ENCODE measurements around the gene PLPPR1.

The PLPPR1 gene

DNA sequence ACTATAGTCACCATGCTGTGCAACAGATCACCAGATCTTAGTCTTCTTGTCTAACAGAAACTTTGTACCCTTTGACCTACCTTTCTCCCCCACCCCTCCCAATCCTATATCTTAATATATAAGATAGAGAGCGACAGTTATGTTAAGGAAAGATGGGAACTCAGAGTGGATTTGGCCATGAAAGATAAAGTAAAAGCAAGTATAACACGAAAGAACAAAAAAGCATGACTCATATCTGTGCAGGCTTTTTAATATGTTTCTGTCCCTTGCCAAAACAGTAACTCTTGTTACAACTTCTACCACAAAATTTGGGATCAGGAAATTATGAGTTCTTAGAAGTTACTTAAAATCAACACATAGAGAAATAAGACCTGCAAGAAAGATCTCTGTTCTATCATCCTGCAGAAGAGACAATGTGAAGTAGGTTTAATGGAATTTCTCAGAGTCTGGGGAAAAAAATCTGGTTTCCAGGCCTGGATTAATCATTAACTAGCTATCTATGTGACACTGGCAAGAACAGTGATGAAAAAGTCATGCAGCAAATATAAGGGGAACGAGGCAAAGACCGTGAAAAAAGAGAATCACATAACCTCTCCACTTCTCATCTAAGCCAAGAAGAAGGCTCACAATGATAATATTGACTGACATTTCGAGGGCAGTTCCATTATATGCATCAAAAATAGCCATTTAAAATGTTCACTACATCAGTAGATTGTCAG is 337.7 kb downstream of the PLPPR1 start:
- DNase-seq (ENCODE audit: low read depth), result no peak
- TF ChIP-seq, protein P1, sequence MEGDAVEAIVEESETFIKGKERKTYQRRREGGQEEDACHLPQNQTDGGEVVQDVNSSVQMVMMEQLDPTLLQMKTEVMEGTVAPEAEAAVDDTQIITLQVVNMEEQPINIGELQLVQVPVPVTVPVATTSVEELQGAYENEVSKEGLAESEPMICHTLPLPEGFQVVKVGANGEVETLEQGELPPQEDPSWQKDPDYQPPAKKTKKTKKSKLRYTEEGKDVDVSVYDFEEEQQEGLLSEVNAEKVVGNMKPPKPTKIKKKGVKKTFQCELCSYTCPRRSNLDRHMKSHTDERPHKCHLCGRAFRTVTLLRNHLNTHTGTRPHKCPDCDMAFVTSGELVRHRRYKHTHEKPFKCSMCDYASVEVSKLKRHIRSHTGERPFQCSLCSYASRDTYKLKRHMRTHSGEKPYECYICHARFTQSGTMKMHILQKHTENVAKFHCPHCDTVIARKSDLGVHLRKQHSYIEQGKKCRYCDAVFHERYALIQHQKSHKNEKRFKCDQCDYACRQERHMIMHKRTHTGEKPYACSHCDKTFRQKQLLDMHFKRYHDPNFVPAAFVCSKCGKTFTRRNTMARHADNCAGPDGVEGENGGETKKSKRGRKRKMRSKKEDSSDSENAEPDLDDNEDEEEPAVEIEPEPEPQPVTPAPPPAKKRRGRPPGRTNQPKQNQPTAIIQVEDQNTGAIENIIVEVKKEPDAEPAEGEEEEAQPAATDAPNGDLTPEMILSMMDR (conservative IDR thresholded peaks at IDR 0.05; ENCODE audit: low read depth, low read length), result no peak
- no peak overlapping the region for H3K4me3 ChIP-seq (ENCODE audit: low read length)

DNA sequence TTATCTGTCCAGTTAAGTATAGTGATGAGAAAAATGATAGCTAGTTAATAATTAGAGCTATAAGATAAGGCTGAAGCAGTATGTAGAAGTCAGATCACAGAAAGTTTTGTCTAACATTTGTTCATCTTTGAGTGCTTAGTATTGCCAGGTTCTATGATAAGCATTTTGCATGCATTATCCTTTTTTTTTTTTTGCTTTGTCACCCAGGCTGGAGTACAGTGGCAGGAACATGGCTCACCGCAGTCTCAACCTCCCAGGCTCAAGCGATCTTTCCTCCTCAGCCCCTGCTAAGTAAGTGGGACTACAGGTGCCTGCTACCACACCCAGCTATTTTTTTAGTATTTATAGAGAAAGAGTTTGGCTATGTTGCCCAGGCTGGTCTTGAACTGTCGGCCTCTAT is 338.8 kb downstream of the PLPPR1 start:
- TF ChIP-seq, protein P1 (conservative IDR thresholded peaks at IDR 0.05; ENCODE audit: low read depth, low read length), result no peak
- H3K4me3 ChIP-seq (ENCODE audit: low read length), result no peak overlapping the region
- no peak for DNase-seq (ENCODE audit: low read depth)

DNA sequence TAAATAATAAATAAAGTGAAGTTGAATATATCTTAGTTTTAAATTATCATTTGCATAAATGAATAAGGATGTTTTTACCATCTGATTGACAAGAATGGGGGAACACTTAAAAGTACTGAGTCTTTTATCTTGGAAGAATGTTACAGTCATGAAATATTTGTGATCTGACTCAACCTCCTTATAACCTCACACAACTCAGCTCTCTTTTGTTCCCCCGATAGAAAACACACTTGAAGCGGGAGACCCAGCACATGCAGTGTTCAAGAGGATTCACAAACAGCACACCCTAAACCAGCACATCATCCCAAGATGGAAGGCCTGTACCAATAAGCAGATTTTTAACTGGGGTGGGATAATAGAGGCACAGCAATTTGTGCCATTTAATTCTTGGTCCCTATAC is 340.8 kb downstream of the PLPPR1 start:
- no peak overlapping the region for H3K4me3 ChIP-seq (ENCODE audit: low read length)
- TF ChIP-seq, protein P1 (conservative IDR thresholded peaks at IDR 0.05; ENCODE audit: low read depth, low read length), result no peak
- DNase-seq (ENCODE audit: low read depth), result peak; percentile 10

DNA sequence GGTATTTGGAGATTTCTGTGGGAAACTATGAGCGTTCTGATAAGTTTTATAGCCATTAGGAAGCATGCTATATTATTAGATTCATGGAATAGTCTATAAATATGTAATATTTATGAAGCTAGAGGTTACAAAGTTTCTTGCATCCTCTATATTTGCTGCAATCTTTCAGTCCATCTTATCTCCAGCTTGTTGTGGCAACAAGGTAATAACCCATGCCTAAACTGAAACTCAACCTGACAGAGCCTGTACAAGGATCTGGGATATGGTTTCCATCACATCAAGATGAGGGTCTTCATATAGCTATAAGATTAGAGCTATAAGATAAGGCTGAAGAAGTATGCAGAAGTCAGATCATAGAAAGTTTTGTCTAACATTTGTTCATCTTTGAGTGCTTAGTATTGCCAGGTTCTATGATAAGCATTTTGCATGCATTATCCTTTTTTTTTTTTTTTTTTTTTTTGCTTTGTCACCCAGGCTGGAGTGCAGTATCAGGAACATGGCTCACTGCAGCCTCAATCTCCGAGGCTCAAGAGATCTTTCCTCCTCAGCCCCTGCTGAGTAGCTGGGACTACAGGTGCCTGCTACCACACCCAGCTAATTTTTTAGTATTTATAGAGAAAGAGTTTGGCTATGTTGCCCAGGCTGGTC is 341.5 kb downstream of the PLPPR1 start:
- TF ChIP-seq, protein P1 (conservative IDR thresholded peaks at IDR 0.05; ENCODE audit: low read depth, low read length), result no peak
- no peak for DNase-seq (ENCODE audit: low read depth)
- no peak overlapping the region for H3K4me3 ChIP-seq (ENCODE audit: low read length)

DNA sequence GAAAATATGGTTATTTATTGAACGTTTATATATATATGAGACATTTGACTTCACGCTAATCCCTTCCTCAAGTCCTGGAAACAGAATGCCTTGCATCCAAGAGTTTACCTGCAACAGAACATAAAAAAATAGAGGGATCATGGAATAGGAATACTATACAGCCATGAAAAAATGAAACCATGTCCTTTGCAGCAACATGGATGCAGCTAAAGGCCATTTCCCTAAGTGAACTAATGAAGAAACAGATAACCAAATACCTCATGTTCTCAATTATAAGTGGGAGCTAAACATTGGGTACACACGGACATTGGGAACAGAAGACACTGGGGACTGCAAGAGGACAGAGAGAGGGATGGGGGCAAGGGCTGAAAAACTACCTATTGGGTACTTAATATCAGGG is 343.3 kb downstream of the PLPPR1 start:
- TF ChIP-seq, protein P1 (conservative IDR thresholded peaks at IDR 0.05; ENCODE audit: low read depth, low read length), result no peak
- no peak for DNase-seq (ENCODE audit: low read depth)
- H3K4me3 ChIP-seq (ENCODE audit: low read length), result no peak overlapping the region

DNA sequence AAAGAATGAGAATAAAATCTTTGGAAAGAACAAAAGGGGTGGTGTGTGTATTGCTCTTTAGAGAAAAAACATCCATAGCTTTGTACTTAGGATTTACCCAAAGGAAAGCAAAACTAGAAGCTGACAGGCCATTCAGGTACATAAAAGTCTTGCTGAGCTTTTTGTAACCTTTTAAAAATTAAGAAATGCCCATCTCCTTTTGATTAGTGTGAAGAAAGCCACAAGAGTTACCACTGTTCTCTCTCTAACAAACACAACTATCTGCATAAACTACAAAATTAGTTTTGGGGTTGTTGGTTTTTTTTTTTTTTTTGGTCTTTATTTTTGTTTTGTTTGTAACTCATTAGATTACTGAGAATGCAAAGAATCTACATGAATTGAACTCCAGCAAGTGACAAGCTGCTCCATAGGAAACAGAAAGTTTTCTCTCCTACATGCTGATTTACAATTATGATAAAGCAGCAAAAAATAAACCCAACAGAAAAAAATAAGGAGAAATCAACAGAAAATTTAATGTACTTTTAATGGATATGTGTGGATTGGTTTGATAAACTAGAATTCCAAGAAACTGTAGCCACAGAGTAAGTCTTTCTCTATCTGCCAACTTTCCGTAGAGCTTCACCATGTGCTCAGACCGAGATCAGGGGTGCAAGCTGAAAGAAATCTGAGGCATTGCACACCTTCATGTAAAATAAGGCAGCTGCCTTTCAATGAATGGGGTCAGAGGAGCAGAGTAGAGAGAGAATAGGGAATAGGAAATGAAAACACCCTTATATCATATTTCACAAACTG is 344.0 kb downstream of the PLPPR1 start:
- TF ChIP-seq, protein P1 (conservative IDR thresholded peaks at IDR 0.05; ENCODE audit: low read depth, low read length), result no peak
- DNase-seq (ENCODE audit: low read depth), result no peak
- no peak overlapping the region for H3K4me3 ChIP-seq (ENCODE audit: low read length)
